GDM1 (cell line): ENCODE results near the gene ARID4B.
"Not testable (repeated sequence)": the region's sequence is repeated elsewhere in the genome, so short reads cannot be mapped to it uniquely, and the experiment has no call there.

Experiments used
- DNase-seq: peaks from one replicate; lab custom pipeline; 2025; lab: John Stamatoyannopoulos, UW

ARID4B gene

GRCh38 chr1:235298758-235299157 is 29.2 kb downstream of the ARID4B start:
- no peak for DNase-seq

DNA sequence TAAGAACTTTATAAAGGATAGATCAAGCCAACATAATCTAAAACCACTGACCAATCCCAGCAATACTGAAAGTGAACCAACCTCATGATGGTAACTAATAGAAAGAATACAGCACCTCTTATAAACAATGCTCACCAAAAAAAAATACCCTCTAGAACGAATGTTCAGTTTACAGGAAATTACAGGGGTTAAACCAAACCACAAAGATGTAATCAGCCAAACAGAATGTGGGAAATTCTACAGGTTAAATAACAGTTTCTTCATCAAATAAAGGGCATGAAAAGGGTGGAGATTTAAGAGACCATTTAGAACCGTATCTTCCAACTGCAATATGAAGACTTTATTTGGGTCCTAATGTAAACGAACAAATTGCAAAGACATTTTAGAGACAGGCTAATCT is 30.4 kb downstream of the ARID4B start:
- DNase-seq, result no peak

DNA sequence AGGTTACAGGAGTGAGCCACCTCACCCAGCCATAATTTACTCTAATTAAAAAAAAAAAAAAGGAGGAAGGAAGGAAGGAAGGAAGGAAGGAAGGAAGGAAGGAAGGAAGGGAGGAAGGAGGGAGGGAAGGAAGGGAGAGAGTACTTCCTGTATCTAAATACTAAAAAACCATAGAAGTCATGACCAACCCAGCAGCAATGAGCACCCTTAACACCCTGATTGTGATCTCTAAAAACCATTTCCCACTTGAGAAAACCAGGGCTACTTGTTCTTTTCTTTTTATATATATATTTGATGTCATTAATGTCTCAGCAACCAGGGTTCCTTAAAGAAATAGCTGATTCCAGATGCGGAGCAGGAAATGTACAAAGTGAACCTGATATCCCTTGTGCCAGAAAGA is 31.2 kb downstream of the ARID4B start:
- DNase-seq, result no peak

DNA sequence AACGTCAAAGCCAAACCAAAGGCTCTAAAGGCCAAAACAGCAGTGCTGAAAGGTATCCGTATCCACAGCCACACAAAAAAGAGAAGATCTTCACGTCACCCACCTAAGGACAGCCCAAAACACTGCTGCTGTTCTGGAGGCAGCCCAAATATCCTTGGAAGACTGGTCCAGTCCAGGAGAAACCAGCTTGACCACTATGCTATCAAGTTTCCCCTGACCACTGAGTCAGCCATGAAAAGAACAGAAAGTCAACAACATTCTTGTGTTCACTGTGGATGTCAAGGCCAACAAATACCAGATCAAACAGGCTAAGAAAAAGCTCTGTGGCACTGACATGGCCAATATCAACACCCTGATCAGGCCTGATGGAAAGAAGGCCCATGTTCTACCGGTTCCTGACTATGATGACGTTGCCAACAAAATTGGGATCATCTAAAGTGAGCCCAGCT is 32.1 kb downstream of the ARID4B start:
- DNase-seq, result no peak

- DNase-seq, result no peak
Measured at GRCh38 chr1:235293322-235293942, 34.5 kb downstream of the ARID4B start.

- no peak for DNase-seq
Measured at GRCh38 chr1:235292790-235293189, 35.2 kb downstream of the ARID4B start.

- DNase-seq, result no peak
Measured at GRCh38 chr1:235291599-235292091, 36.3 kb downstream of the ARID4B start.

- DNase-seq, result no peak
Measured at GRCh38 chr1:235290740-235291502, 37.1 kb downstream of the ARID4B start.

- no peak for DNase-seq
Measured at GRCh38 chr1:235289859-235290739, 37.9 kb downstream of the ARID4B start.

- no peak for DNase-seq
Measured at GRCh38 chr1:235287208-235287882, 40.6 kb downstream of the ARID4B start.

GRCh38 chr1:235286667-235287066 is 41.3 kb downstream of the ARID4B start:
- DNase-seq, result no peak

DNA sequence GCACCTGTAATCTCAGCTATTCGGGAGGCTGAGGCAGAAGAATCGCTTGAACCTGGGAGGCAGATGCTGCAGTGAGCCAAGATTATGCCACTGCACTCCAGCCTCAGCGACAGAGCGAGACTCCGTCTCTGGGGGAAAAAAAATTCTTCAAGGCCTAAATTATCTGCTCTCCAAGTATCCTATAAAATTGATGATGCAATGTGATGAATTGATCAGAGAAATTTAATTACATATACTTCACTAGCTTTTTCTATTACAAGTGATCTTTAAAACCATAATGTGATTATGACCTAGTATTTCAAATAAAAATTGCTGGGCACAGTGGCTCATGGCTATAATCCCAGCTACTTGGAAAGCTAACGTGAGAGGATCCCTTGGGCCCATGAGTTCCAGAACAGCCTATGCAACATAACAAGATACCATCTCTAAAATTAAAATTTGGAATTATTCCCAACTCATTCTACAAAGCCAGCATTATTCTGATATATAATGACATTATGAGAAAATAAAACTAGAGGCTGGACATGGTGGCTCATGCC is 43.7 kb downstream of the ARID4B start:
- DNase-seq, result no peak

DNA sequence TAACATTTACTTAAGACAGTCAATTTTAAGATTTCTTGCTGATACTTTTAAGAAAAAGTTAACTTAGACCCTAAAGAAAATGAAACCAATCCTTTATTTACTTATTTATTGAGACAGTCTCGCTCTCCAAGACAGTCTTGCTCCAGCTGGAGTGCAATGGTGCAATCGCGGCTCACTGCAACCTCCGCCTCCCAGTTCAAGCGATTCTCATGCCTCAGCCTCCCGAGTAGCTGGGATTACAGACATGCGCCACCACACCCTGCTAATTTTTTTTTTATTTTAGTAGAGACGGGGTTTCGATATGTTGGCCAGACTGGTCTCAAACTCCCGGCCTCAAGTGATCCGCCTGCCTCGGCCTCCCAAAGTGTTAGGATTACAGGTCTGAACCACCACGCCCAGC is 44.3 kb downstream of the ARID4B start:
- not testable (repeated sequence) for DNase-seq

GRCh38 chr1:235280467-235280866 is 47.5 kb downstream of the ARID4B start:
- DNase-seq, result no peak

DNA sequence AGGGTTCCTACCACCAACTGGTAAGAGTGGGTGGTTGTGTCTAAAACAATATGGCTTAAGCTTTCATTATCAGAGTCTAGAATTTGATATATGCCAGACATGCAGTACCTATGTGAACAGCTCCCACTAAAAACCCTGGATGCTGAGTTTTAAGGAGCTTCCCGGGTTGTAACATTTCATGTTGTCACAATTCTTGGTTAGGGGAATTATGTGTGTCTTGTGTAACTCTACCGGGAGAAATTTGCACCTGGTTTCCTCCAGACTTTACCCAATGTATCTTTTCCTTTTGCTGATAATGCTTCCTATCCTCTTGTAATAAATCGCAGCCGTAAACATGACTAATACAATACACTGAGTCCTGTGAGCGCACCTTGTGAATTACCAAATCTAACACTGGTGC is 48.3 kb downstream of the ARID4B start:
- DNase-seq, result no peak

- no peak for DNase-seq
Measured at GRCh38 chr1:235278915-235279292, 49.1 kb downstream of the ARID4B start.

DNA sequence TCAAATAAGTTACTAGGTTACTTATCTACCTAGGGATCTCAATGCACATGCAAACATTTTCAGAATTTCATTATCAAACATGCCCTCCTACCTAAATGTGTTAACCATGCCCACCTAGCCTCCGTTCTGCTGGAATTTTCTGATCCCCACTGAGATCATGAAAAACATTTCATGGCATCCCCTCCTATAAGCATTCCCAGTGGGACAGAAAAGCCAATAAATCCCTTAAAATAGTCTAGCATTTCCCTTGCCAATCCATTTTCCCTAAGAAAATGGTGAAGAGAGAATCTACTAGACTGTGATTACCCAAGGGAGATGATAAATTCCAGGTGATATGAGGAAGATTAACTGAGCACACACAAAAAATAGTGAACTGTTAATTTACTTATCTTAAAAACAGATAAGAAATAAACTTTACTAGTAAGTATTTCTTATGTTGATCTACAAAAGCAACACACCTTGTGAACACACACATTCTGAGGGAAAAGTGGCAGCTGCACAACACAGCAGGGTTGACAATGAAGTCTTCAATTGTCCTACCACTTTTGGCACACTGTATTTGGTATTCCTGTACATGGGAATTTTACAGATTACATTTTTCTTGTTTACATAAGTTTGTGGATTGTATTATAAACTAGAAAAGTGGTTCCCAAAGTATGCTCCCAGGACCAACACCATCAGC is 49.6 kb downstream of the ARID4B start:
- DNase-seq, result no peak

- DNase-seq, result no peak
Measured at GRCh38 chr1:235277709-235278108, 50.3 kb downstream of the ARID4B start.

DNA sequence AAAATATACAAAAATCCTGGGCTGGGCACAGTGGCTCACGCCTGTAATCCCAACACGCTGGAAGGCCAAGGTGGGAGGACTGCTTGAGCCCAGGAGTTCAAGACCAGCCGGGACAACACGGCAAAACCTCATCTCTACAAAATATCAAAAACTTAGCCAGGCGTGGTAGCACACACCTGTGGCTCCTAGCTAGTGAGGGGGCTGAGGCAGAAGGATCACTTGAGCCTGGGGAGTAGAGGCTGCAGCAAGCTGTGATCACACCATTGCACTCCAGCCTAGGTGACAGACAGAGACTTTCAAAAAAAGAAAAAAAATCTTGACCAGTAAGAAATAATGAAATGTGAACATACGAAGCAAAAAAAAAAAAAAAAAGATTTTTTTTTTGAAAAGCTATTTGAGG is 52.1 kb downstream of the ARID4B start:
- no peak for DNase-seq

GRCh38 chr1:235275223-235275622 is 52.8 kb downstream of the ARID4B start:
- DNase-seq, result peak; percentile 71

DNA sequence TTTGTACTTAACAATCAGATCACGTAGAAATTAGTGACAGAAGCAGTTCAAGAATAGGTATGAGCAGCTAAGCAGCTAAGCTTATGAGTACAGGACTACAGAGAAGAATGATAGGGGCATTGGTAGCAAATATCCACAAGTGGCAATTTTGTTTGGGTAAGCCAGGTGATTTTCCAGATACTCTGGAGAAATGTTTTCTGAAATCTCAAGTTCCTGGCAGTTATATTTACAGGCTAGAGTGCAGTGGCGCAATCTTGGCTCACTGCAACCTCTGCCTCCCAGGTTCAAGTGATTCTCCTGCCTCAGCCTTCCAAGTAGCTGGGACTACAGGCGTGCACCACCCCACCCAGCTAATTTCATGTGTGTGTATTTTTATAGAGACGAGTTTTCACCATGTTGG is 55.1 kb downstream of the ARID4B start:
- no peak for DNase-seq
